D721Med (cell line): Measurements from ENCODE around the gene P4HA2.

Experiments
- DNase-seq: peaks from one replicate; pipeline ENCODE4 v3.0.0; 2011; ENCODE audit warnings: low spot score; ENCODE audit not compliant: insufficient read length
- FAIRE-seq: peaks from 2 replicates; lab custom pipeline; 2011; peaks lifted over from hg19 to GRCh38; lab: Jason Lieb, UNC
- CTCF ChIP-seq: IDR thresholded peaks from 2 replicates; pipeline ENCODE4 v1.5.1; 2012; ENCODE audit warnings: mild to moderate bottlenecking, control low read depth; ENCODE audit not compliant: insufficient read depth; ENCODE audit errors: missing control alignments

Gene P4HA2

DNA sequence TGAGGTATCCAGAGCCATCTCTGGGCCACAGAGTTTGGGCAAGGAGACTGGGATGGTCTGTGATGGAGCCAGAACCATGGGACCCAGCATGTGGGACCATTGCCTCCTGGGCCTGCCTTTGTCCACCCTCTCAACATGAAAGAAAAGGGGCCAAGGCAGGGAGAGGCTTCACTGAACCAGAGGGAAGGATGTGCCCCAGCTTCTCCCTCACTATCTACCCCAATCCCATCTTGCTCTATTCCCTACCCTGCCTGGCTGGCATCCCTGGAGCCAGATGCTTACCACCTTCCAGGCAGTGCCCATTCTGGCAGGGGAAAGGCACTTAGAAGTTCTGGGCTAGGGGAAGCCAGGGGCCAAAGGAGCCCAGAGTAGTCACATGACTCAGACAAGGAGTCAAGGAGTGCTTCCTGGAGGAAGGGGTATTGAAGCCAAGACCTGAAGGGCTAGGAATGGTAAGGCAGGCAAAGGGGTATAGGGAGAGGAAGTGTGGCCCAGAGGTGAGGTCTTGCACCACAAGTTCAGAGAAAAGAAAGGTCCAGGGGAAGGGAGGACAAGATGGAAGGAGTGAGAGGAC, 39.6 kb upstream of the P4HA2 start:
- FAIRE-seq: no peak
- DNase-seq: no peak
- no peak for TF ChIP-seq CTCF

DNA sequence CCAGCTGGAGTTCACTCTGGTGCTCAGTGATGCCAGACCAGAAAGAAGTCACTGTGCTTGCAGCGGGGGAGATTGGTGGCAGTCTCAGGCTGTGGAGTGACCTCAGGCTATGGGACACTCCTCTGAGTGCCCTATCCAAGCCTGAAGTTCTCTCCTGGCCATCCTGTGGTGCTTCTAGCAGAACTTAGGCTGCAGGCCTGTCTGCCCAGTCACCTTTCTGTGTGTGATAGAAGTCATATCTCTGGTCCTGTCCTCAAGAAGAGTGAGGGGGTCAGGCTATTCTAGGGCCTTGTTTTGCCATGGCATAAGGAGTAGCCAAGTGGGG, 39.1 kb upstream of the P4HA2 start:
- no peak for TF ChIP-seq CTCF
- FAIRE-seq (no peak), DNase-seq (no peak)

DNA sequence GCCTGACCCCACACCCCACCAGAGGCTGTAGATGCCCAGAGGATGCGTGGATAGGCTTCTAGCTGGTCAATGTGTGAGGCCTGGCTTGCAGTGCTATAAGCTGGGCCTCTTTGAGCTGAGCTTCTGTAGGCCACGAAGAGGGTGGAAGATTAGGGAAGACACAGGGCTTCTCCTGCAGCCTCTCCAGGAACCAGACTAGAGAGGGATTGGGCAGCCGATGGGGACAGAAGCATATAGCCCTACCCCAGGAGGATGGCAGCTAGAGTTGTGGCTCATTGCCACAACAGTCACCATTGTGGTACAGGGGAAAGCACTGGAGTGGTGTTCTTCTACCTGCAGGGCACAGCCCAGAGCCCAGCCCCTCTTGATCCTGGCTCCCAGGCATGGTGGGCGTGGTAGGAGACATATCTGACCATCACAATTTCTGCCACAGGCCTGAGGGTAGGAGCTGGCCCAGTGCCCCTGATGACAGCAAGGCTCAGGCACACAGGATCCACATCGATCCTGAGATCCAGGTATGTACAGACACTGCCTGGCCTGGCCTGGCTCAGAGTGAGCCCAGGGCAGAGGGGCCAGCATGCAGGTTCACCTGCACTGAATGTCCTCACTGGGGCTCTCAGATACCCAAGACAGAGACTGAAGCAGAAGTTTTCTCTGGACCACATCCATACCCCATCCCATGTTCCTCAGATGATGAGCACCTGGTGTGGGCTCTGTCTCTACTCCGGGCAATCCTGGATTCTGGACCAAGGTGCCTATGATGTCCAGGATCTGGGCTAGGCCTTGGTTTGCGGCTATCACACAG, 38.6 kb upstream of the P4HA2 start:
- no peak for TF ChIP-seq CTCF
- DNase-seq (no peak), FAIRE-seq (no peak)

GRCh38 chr5:132265336-132266030, 37.8 kb upstream of the P4HA2 start:
- no peak for TF ChIP-seq CTCF
- DNase-seq (no peak), FAIRE-seq (no peak)

DNA sequence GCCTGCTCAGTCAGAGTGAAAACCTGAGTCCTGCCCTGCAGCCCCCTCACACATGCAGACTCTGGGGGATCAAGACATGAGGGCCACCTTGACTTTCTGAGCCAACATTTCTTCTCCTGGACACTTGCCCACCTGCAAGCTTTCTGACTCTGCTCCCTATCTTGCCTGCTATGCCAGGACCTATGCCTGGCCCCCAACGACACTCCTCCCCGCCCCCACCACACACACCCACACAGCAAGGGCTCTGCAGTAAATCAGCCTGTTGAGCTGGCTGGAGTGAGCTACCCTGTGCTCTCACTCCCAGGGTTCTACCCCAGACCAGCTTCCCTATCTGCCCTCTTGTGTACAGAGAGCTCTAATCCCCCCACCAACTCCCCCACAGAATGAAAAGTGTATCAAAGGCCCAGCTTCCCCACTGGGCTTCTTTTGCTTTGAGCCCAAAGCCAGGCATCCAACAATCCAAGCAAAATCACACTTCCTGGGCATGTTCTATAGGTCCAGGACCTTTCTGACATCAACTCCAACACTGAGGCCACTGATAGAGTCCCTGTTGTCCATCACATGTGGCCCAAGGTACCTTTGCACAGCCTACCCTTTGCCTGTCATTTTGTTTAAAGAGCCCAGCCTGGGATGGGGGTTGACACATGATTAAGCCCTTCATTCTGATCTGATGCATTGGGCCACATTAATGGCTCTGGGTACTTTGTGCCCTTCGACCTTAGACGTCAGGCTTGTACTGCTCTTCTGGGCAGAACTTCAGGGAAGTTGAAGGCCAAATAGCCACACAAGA, 37.1 kb upstream of the P4HA2 start:
- no peak for FAIRE-seq
- DNase-seq: no peak
- no peak for TF ChIP-seq CTCF

- no peak for FAIRE-seq
- no peak for DNase-seq
- no peak for TF ChIP-seq CTCF
Measured at GRCh38 chr5:132263548-132264261, 36.1 kb upstream of the P4HA2 start.
